ENCODE data around the gene ARHGAP26. TPM values are rescaled to one million over a fixed set of nuclear protein-coding genes. Genes with fewer than 3 reads are reported as not detected.
A peak's percentile ranks its signal among the peaks of the same experiment; 100 is the strongest.

Gene ARHGAP26
- total and polyA plus RNA-seq, 10 donors = 4.2 to 148 (median 55.5) TPM

DNA sequence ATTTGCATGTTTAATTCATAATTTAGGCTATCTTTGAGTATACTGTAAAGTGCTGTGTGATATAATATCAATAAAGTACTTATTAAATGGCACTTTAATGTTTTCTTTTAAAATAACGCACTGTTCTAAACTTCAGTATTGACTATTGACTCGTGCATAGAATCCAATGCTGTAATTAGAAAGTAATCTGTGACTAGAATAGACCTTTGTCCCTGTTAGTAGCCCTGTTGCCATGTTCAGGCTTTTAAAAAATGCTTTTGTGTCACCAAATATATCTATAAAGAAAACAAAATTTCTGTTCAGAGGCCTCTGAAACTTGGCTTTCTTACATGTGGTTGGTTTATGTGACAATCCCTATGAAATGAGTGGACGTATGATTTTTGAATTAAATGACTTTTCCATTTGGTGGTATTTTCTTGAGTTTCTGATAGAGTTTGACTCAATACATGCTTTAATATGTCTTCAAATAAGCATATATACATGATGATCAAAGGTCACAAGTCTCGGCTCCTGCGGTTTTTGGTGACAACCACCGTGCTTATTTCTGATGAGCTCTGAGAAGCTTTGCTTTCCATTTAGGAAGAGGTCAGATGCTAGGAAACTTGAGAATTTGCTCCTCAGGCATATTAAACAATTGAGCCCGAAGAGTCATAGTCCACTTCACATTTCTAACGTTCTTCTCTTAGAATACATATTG, 458.6 kb downstream of the ARHGAP26 start:
- TF ChIP-seq POLR2A (IDR thresholded peaks at IDR 0.05) (no peak), POLR2AphosphoS5 (IDR thresholded peaks at IDR 0.05) (no peak)
- TF ChIP-seq, protein P1, sequence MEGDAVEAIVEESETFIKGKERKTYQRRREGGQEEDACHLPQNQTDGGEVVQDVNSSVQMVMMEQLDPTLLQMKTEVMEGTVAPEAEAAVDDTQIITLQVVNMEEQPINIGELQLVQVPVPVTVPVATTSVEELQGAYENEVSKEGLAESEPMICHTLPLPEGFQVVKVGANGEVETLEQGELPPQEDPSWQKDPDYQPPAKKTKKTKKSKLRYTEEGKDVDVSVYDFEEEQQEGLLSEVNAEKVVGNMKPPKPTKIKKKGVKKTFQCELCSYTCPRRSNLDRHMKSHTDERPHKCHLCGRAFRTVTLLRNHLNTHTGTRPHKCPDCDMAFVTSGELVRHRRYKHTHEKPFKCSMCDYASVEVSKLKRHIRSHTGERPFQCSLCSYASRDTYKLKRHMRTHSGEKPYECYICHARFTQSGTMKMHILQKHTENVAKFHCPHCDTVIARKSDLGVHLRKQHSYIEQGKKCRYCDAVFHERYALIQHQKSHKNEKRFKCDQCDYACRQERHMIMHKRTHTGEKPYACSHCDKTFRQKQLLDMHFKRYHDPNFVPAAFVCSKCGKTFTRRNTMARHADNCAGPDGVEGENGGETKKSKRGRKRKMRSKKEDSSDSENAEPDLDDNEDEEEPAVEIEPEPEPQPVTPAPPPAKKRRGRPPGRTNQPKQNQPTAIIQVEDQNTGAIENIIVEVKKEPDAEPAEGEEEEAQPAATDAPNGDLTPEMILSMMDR (IDR thresholded peaks at IDR 0.05 in 8 of 11, conservative IDR thresholded peaks at IDR 0.05 in 3 of 11) = no peak
- 82 to 89% (median 85%) methylated on average over 8 of the region's 8 CpGs for WGBS, 5 donors
- Histone ChIP-seq H3K27me3 (replicated peaks in 1 of 7) (no peaks in the 10 kb centered on the region), H3K27ac (no peak overlapping the region), H3K9me3 (no peaks in the 10 kb centered on the region), H3K36me3 (peaks cover 0 to 18% (median 0%) of the 10 kb centered on the region in 6 donors), H3K4me1 (peaks cover 0 to 32% (median 12%) of the 10 kb centered on the region in 6 donors), H3K4me3 (no peak overlapping the region)
- intact Hi-C loops (cut with DNase I; ENCODE audit: low total_unique reads) = no loop called here
- no peak for DNase-seq

- Histone ChIP-seq H3K36me3 (peaks cover 0 to 11% (median 0%) of the 10 kb centered on the region in 6 donors), H3K27ac (peak overlapping the region in 3 of 8 donors; percentile 22 to 63 (median 35)), H3K4me3 (no peak overlapping the region), H3K9me3 (no peaks in the 10 kb centered on the region), H3K4me1 (peaks cover 0 to 31% (median 12%) of the 10 kb centered on the region in 6 donors), H3K27me3 (replicated peaks in 1 of 7) (no peaks in the 10 kb centered on the region)
- intact Hi-C loops (cut with DNase I; ENCODE audit: low total_unique reads) = no loop called here
- DNase-seq = no peak
- WGBS, 5 donors = 47 to 65% (median 63%) methylated on average over 7 to 8 of the region's 8 CpGs
- TF ChIP-seq, protein P1 (IDR thresholded peaks at IDR 0.05 in 8 of 11, conservative IDR thresholded peaks at IDR 0.05 in 3 of 11) = no peak
- TF ChIP-seq POLR2AphosphoS5 (IDR thresholded peaks at IDR 0.05) (peak in 1 of 3 donors; percentile 10), POLR2A (IDR thresholded peaks at IDR 0.05) (no peak)
Observed at GRCh38 chr5:143229426-143229895, 459.3 kb downstream of the ARHGAP26 start.

DNA sequence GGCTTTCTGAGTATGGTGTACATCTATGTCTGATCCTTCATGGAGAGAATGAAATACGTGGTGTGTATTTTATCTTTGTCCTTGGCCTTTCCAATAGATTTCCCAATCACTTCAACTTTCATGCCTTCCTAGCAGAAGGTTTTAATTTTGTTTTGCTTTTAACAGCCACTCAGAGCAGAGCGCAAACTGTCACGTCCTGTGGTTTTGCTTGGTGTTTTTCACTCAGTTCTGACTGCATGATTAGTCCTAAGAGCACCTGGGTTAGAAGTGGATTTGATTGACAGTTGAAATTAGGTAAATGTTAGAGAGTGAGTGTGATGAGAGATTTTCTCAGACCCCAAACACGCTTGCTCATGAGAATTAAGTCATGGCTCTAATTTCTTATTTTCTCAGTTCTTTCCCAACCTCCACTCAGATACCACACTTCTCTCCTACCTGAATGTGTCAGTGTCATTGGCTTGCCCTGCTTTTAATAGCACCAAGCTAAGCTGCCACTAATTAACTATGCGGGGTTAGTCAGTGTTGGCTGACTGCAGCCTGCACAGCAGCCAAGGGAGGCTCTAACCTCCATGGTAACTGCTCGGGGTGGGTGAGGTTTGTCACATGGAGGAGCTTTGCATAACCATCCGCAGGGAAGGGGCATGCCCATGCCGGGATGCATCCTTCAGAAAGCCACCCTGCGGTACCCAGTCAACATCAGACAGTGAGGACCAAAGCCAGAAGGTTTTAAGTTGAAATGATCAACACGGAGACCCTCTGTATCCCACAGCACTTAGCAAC, 459.9 kb downstream of the ARHGAP26 start:
- peaks cover 0 to 5% (median 0%) of the 10 kb centered on the region in 6 donors for H3K36me3 ChIP-seq

More for the DNA sequence above, 459.9 kb downstream of the ARHGAP26 start:
- intact Hi-C loops (cut with DNase I; ENCODE audit: low total_unique reads) = no loop called here
- WGBS, 5 donors = 41 to 50% (median 49%) methylated on average over 7 to 10 of the region's 10 CpGs
- Histone ChIP-seq H3K4me1 (peaks cover 0 to 31% (median 12%) of the 10 kb centered on the region in 6 donors), H3K9me3 (no peaks in the 10 kb centered on the region), H3K27me3 (replicated peaks in 1 of 7) (no peaks in the 10 kb centered on the region), H3K4me3 (no peak overlapping the region), H3K27ac (peak overlapping the region in 3 of 8 donors; percentile 22 to 63 (median 35))
- TF ChIP-seq POLR2AphosphoS5 (IDR thresholded peaks at IDR 0.05) (no peak), POLR2A (IDR thresholded peaks at IDR 0.05) (no peak)
- TF ChIP-seq, protein P1 (IDR thresholded peaks at IDR 0.05 in 8 of 11, conservative IDR thresholded peaks at IDR 0.05 in 3 of 11) = no peak
- no peak for DNase-seq
